ENCODE results near the gene UBE2G2.
A peak's percentile ranks its signal among the peaks of the same experiment; 100 is the strongest.

Gene UBE2G2

GRCh38 chr21:44828362-44829056 is 26.9 kb upstream of the UBE2G2 start:
- TF ChIP-seq RAD21 (IDR thresholded peaks at IDR 0.05; ENCODE audit: low read depth) (no peak), REST (IDR thresholded peaks at IDR 0.05; ENCODE audit: low read depth) (no peak), USF1 (IDR thresholded peaks at IDR 0.05) (no peak), TCF12 (IDR thresholded peaks at IDR 0.05; ENCODE audit: low read depth) (no peak), FOXM1 (IDR thresholded peaks at IDR 0.05; ENCODE audit: borderline replicate concordance, low read depth) (no peak), EGR1 (IDR thresholded peaks at IDR 0.05) (no peak), NFIC (IDR thresholded peaks at IDR 0.05) (no peak), TEAD4 (IDR thresholded peaks at IDR 0.05) (no peak), CEBPB (IDR thresholded peaks at IDR 0.05) (no peak), EP300 (IDR thresholded peaks at IDR 0.05; ENCODE audit: borderline replicate concordance) (no peak), MAX (IDR thresholded peaks at IDR 0.05) (no peak), TAF1 (IDR thresholded peaks at IDR 0.05; ENCODE audit: low read depth) (no peak), YY1 (IDR thresholded peaks at IDR 0.05; ENCODE audit: low read depth) (no peak), ZBTB7A (IDR thresholded peaks at IDR 0.05; ENCODE audit: low read depth) (no peak), CREB1 (IDR thresholded peaks at IDR 0.05; ENCODE audit: low read depth) (no peak)

- TF ChIP-seq TEAD4 (IDR thresholded peaks at IDR 0.05) (no peak), TAF1 (IDR thresholded peaks at IDR 0.05; ENCODE audit: low read depth) (no peak), REST (IDR thresholded peaks at IDR 0.05; ENCODE audit: low read depth) (no peak), ZBTB7A (IDR thresholded peaks at IDR 0.05; ENCODE audit: low read depth) (no peak), USF1 (IDR thresholded peaks at IDR 0.05) (no peak), CREB1 (IDR thresholded peaks at IDR 0.05; ENCODE audit: low read depth) (no peak), RAD21 (IDR thresholded peaks at IDR 0.05; ENCODE audit: low read depth) (no peak), NFIC (IDR thresholded peaks at IDR 0.05) (no peak), CEBPB (IDR thresholded peaks at IDR 0.05) (no peak), TCF12 (IDR thresholded peaks at IDR 0.05; ENCODE audit: low read depth) (no peak), MAX (IDR thresholded peaks at IDR 0.05) (no peak), EP300 (IDR thresholded peaks at IDR 0.05; ENCODE audit: borderline replicate concordance) (no peak), EGR1 (IDR thresholded peaks at IDR 0.05) (no peak), YY1 (IDR thresholded peaks at IDR 0.05; ENCODE audit: low read depth) (no peak), FOXM1 (IDR thresholded peaks at IDR 0.05; ENCODE audit: borderline replicate concordance, low read depth) (no peak)
Observed at GRCh38 chr21:44823179-44823660, 21.6 kb upstream of the UBE2G2 start.

- TF ChIP-seq TAF1 (IDR thresholded peaks at IDR 0.05; ENCODE audit: low read depth) (no peak), TCF12 (IDR thresholded peaks at IDR 0.05; ENCODE audit: low read depth) (no peak), EGR1 (IDR thresholded peaks at IDR 0.05) (no peak), USF1 (IDR thresholded peaks at IDR 0.05) (0 out of 2 replicates have a peak, but pooled peaks have one; percentile 18), CEBPB (IDR thresholded peaks at IDR 0.05) (no peak), RAD21 (IDR thresholded peaks at IDR 0.05; ENCODE audit: low read depth) (no peak), FOXM1 (IDR thresholded peaks at IDR 0.05; ENCODE audit: borderline replicate concordance, low read depth) (no peak)
Observed at GRCh38 chr21:44822484-44823178, 21.0 kb upstream of the UBE2G2 start.

GRCh38 chr21:44820851-44821250 is 19.2 kb upstream of the UBE2G2 start:
- TF ChIP-seq RAD21 (IDR thresholded peaks at IDR 0.05; ENCODE audit: low read depth) (no peak), EGR1 (IDR thresholded peaks at IDR 0.05) (no peak), REST (IDR thresholded peaks at IDR 0.05; ENCODE audit: low read depth) (no peak), EP300 (IDR thresholded peaks at IDR 0.05; ENCODE audit: borderline replicate concordance) (no peak), YY1 (IDR thresholded peaks at IDR 0.05; ENCODE audit: low read depth) (no peak), FOXM1 (IDR thresholded peaks at IDR 0.05; ENCODE audit: borderline replicate concordance, low read depth) (no peak), TEAD4 (IDR thresholded peaks at IDR 0.05) (no peak), NFIC (IDR thresholded peaks at IDR 0.05) (no peak), MAX (IDR thresholded peaks at IDR 0.05) (no peak), CEBPB (IDR thresholded peaks at IDR 0.05) (no peak), TCF12 (IDR thresholded peaks at IDR 0.05; ENCODE audit: low read depth) (no peak), CREB1 (IDR thresholded peaks at IDR 0.05; ENCODE audit: low read depth) (no peak), ZBTB7A (IDR thresholded peaks at IDR 0.05; ENCODE audit: low read depth) (no peak), TAF1 (IDR thresholded peaks at IDR 0.05; ENCODE audit: low read depth) (no peak), USF1 (IDR thresholded peaks at IDR 0.05) (no peak)

Measured in Ishikawa (cell line).